Measurements from ENCODE around the gene DNASE1L2.

Gene DNASE1L2

DNA sequence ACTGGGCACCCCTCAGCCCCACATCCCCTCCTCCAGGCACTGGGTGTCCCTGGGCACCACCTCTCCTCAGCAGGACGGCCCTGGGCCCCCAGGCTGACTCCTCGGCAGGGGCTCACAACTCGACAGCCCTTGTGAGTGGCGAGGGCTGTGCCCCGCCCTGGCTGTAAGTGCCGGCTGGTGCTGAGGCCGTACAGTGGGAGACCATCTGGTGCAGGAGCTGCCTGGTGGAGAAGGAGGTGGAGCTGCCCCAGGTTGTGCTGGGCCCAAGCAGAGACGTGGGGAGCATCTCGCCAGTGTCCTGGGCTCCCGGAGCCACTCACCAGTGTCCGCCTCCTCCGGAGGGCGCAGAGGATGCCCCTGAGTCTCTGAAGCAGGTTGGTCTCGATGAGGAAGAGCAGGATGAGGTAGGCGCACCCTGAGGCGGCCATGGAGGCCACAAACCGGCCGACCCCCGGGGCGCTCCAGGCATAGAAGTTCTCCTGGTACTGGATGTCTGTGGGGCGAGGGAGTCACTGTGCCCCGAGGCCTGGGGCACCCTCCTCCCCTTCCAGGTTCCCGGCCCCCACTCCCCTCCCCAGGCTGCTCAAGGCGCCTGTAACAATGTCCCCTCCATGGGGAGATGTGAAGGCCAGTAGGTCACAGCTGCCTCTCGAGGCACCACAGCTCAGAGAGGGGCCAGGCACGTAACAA is 46.8 kb downstream of the DNASE1L2 start:
- no peak for TF ChIP-seq ZNF274 (IDR thresholded peaks at IDR 0.05; ENCODE audit: low read depth, low read length)
- no peak overlapping the region for H3K4me3 ChIP-seq (ENCODE audit: low read length)

DNA sequence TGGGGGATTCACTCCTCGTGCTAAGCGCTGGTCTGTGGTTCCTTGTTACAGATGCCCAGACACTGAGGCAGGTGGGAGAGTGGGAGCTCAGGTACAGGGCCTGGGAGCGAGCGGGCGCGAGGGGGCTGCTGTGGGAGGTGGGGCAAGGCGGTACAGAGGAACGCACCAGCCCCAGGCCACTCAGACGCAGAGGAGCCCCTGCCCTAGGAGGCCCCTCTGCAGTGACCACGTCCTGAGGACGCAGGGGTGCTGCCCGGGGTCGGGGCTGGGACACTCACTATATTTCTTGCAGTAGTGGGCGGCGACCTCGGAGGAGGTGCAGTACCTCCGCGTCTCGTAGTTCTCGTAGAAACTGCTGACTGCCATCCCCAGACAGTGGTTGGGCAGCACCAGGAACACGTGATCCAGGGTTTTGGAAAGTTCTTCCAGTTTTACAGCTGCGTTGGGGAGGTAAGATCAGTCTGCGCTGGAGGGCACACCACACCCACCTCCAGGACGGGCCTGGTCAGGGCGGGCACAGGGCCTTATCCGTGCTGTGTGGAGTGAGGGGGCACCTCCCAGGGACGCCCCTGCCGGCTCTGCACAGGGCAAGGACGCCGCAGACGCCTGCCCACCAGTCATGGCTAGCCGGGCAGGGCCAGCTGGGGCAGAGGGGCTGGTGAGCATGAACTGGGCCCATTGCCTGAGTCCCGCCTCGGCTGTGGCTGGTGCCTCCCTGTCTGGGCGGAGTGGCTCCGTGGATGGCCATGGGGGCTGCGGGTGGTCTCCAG is 47.9 kb downstream of the DNASE1L2 start:
- TF ChIP-seq ZNF274 (IDR thresholded peaks at IDR 0.05; ENCODE audit: low read depth, low read length), result no peak

DNA sequence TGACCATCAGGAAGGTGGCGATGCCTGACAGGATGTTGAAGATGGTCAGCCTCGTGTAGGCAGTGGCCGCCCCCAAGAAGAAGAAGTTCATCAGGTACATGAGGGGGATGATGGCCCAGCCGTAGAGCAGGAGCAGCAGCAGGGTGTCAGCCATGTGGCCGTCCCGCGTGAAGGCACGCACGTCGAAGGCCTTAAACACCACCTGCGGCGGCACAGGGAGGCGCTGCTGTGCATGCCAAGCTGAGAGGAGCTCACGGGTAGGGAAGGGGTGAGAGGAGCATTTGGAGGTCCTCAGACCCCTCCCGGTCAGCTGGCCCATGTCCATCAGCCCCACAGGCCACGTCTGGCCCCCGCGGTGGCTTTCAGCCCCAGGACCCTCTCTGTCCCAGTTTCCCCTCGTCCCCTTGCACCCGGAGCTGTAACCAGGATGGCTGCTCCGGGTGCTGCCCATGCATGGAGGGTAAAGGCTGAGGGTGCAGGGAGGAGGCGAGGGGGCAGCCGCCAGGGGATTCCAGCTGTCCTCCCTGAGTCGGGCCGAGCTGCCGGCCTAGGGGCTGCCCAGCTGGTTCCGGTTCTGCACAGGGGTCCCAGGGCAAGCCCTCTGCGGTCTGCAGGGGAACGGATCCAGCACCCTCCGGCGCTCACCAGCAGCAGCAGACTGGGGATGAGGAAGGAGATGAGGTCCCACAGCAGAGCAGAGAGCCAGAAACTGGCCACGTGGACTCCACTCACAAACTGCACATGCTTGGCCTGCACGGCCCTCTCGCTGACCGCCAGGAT is 48.7 kb downstream of the DNASE1L2 start:
- H3K4me3 ChIP-seq (ENCODE audit: low read length), result no peak overlapping the region
- TF ChIP-seq ZNF274 (IDR thresholded peaks at IDR 0.05; ENCODE audit: low read depth, low read length), result no peak

More for the DNA sequence above, 47.9 kb downstream of the DNASE1L2 start:
- H3K4me3 ChIP-seq (ENCODE audit: low read length), result no peak overlapping the region

GRCh38 chr16:2285731-2286191 is 49.5 kb downstream of the DNASE1L2 start:
- no peak overlapping the region for H3K4me3 ChIP-seq (ENCODE audit: low read length)
- no peak for TF ChIP-seq ZNF274 (IDR thresholded peaks at IDR 0.05; ENCODE audit: low read depth, low read length)

GRCh38 chr16:2286550-2286949 is 50.3 kb downstream of the DNASE1L2 start:
- TF ChIP-seq ZNF274 (IDR thresholded peaks at IDR 0.05; ENCODE audit: low read depth, low read length), result no peak
- no peak overlapping the region for H3K4me3 ChIP-seq (ENCODE audit: low read length)

DNA sequence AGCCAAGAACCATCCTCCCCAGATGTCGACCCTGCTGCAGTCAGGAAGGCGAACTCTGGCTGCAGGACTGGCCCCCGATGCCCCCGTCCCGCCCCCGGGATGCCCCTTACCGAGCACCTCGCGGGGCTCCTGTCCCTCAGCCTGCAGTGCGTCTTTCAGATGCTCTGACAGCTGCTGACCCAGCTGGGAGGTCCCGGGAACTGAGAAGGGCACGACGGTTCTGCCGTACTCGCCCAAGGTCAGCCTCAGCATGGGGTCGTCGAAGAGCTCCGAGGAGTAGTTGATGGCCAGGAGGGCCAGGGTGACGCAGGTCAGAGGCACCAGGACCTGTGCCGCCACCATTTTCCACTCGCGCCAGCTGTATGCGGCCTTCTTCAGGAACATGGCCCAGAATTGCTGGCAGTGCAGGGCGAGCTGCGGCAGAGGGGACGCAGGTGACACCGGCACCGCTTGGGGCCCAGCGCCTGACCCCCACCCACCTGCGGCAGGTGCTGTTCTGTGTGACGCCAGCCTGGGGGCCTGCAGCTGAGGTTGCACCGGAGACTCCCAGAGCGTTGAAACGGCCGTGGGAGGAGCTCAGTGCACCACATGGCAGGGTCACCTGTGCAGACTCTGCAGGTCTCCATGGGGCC is 51.8 kb downstream of the DNASE1L2 start:
- TF ChIP-seq ZNF274 (IDR thresholded peaks at IDR 0.05; ENCODE audit: low read depth, low read length), result no peak
- H3K4me3 ChIP-seq (ENCODE audit: low read length), result no peak overlapping the region
